Tibial nerve (tissue), 4 donors: ENCODE data around the gene VPS4A. TPM values are rescaled to one million over a fixed set of nuclear protein-coding genes. Genes with fewer than 3 reads are reported as not detected.

Experiments used
- DNase-seq, 2 donors: peaks; one replicate each; pipeline ENCODE4 v3.0.0-alpha.2; 2019; ENCODE audit warnings: low spot score in 2 of 2
- H3K27ac ChIP-seq, 4 donors: fragments of 200-600 bp; sonication (generic) in 3 of 4; one replicate each; pipeline ENCODE4 v1.5.1; 2017 to 2019; ENCODE audit warnings: mild to moderate bottlenecking in 1 of 4
- H3K27me3 ChIP-seq, 2 donors: fragments of 200-600 bp; sonication (generic) in 1 of 2; one replicate each; pipeline versions ENCODE4 v1.5.1 to v1.6.0; 2017 to 2019
- H3K36me3 ChIP-seq, 3 donors: fragments of 200-600 bp; sonication (generic); one replicate each; pipeline ENCODE4 v1.5.1; 2018 to 2019
- H3K4me1 ChIP-seq, 4 donors: fragments of 200-600 bp; sonication (generic) in 3 of 4; one replicate each; pipeline ENCODE4 v1.5.1; 2017 to 2019
- H3K4me3 ChIP-seq, 4 donors: fragments of 200-600 bp; sonication (generic) in 3 of 4; one replicate each; pipeline ENCODE4 v1.5.1; 2017 to 2019; ENCODE audit warnings: mild to moderate bottlenecking in 1 of 4, moderate library complexity in 1 of 4
- H3K9me3 ChIP-seq, 4 donors: fragments of 200-600 bp; sonication (generic) in 3 of 4; one replicate each; pipeline ENCODE4 v1.5.1; 2017 to 2019
- EP300 ChIP-seq, 2 donors: sonication (generic); formaldehyde crosslinking; IDR thresholded peaks; one replicate each; pipeline ENCODE4 v1.6.1; 2017; ENCODE audit warnings: antibody characterized with exemption in 2 of 2, mild to moderate bottlenecking in 1 of 2
- POLR2A ChIP-seq, 2 donors: fragments of 450-650 bp; IDR thresholded peaks; one replicate each; pipeline ENCODE4 v1.6.1; 2017; ENCODE audit warnings: antibody characterized with exemption in 2 of 2, mild to moderate bottlenecking in 2 of 2, moderate library complexity in 2 of 2
- WGBS, 2 donors: methylation state at CpG; one replicate each; pipeline ENCODE4 v1.1.5; 2018; 5-methylcytosine and 5-hydroxymethylcytosine counted together
- total RNA-seq, 4 donors: library from RNA; depleted of rRNA; stranded (reverse); fragments of >200 nt; gene quantifications; one replicate each; pipeline ENCODE4 v1.1.0, GENCODE V29; 2016
- TF ChIP-seq, protein P1 (sequence below), 5 experiments: fragments of 200-600 bp in 3 of 5; fragments of 450-650 bp in 2 of 5; sonication (generic) in 3 of 5; IDR thresholded peaks; one replicate each; pipeline ENCODE4 v1.5.1; 2016 to 2019; ENCODE audit warnings: antibody characterized with exemption in 5 of 5, mild to moderate bottlenecking in 3 of 5, moderate library complexity in 2 of 5

VPS4A gene
- total RNA-seq, 4 donors from 2014 or later = 35.4 to 47.2 (median 43.5) TPM

DNA sequence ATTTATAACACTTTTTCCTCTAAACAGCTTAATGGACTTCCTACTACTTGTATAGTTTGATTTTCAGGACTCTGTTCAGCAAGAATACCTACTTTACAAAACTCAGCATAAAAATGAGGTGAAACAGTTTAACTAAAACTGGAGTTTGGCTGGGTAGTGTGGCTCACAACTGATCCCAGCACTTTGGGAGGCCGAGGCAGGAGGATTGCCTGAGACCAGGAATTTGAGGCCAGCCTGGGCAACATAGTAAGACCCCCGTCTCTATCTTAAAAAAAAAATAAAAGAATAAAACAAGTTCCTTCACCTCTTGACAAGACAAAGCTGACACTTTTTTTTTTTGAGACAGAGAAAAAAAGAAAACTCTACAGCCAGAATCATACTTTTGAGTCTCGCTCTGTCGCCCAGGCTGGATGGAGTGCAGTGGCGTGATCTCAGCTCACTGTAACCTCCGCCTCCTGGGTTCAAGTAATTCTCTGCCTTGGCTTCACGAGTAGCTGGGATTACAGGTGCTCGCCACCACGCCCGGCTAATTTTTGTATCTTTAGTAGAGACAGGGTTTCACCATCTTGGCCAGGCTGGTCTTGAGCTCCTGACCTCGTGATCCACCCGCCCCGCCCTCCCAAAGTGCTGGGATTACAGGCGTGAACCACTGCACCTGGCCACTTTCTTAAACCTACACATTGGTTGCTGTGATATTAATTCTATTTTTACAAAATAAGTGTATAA is 16.6 kb downstream of the VPS4A start:
- DNase-seq = no peak
- H3K27me3 ChIP-seq = no peaks in the 10 kb centered on the region
- H3K9me3 ChIP-seq = no peaks in the 10 kb centered on the region
- peaks cover 7 to 59% (median 17%) of the 10 kb centered on the region in 4 donors for H3K4me1 ChIP-seq
- H3K4me3 ChIP-seq = no peak overlapping the region
- WGBS, 2 donors = 91 to 92% methylated on average over 14 of the region's 14 CpGs
- TF ChIP-seq EP300 (IDR thresholded peaks at IDR 0.05) = no peak
- TF ChIP-seq, protein P1, sequence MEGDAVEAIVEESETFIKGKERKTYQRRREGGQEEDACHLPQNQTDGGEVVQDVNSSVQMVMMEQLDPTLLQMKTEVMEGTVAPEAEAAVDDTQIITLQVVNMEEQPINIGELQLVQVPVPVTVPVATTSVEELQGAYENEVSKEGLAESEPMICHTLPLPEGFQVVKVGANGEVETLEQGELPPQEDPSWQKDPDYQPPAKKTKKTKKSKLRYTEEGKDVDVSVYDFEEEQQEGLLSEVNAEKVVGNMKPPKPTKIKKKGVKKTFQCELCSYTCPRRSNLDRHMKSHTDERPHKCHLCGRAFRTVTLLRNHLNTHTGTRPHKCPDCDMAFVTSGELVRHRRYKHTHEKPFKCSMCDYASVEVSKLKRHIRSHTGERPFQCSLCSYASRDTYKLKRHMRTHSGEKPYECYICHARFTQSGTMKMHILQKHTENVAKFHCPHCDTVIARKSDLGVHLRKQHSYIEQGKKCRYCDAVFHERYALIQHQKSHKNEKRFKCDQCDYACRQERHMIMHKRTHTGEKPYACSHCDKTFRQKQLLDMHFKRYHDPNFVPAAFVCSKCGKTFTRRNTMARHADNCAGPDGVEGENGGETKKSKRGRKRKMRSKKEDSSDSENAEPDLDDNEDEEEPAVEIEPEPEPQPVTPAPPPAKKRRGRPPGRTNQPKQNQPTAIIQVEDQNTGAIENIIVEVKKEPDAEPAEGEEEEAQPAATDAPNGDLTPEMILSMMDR (IDR thresholded peaks at IDR 0.05) = no peak
- TF ChIP-seq POLR2A (IDR thresholded peaks at IDR 0.05) = no peak
- H3K27ac ChIP-seq = no peak overlapping the region
- peaks cover 2 to 73% (median 6%) of the 10 kb centered on the region in 3 donors for H3K36me3 ChIP-seq

DNA sequence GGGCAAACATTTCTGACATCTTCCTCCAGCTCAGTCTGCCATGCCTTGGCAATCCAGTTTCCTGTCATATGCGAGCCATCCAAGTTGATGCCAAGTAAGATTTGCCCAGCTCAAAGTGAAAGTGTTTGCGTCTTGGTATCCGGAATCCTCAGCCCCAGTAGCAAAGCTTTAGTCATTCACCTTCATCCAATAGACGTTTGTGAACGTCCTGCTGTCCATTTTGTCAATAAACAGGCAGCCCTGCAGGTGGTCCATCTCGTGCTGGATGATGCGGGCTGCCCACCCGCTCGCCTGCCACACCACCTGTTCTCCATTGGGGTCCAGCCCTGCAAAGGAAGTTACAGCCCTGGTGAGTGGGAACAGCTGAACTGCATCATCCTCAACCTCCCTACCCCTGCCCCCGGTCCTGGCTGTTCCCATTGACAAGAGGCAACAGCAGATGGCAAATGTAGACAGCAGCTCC is 17.7 kb downstream of the VPS4A start:
- TF ChIP-seq, protein P1 (IDR thresholded peaks at IDR 0.05) = no peak
- TF ChIP-seq POLR2A (IDR thresholded peaks at IDR 0.05) = no peak
- Histone ChIP-seq H3K27me3 (no peaks in the 10 kb centered on the region), H3K36me3 (peaks cover 0 to 73% (median 7%) of the 10 kb centered on the region in 3 donors), H3K9me3 (no peaks in the 10 kb centered on the region), H3K4me3 (peak overlapping the region in 2 of 4 donors; percentile 84 to 90), H3K27ac (no peak overlapping the region), H3K4me1 (peaks cover 7 to 66% (median 17%) of the 10 kb centered on the region in 4 donors)
- no peak for DNase-seq
- 52 to 72% methylated on average over 10 of the region's 10 CpGs for WGBS, 2 donors

DNA sequence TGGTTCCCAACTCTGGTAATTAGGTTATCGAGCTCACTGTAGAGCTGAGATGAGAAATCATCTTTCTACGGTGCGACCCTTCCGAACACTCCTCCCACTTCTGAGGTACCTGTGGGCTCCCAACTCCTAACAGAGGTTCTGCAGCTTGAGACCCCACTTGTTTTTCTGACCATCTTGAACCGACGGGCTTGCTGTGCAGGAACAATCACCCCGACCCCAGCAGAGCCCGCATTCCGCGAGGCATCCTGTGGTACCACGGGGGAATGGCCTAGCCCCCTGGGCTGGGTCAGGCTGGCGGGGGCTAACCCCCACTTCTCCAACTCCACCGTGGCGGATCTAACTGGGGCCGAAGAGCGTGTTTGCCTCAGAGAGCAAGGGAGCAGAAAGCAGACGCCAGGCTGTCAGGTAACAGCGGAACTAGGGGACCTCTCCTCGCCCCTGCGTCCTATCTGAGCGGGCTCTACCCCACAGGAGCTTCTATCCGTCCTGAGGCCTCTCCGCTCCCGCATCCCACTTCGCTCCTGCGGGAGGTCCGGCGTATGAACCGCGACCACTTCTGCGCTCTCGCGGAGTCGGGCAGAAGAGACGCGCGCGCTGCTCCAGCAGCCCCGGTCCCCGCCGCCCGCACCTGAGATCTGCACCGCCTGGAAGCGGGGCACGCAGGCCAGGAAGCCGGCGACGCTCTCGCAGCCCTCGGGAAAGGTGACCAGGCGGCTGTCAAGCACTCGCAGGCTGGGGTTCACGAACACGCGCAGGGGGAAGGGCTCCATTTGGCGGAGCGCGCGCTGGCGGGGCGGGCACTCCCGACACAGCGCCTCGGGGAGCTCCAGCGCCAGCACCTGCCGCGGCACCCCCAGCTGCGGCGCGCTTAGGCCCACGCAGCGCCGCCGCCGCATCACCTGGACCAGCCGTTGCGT is 18.5 kb downstream of the VPS4A start:
- DNase-seq = no peak
- no peak for TF ChIP-seq POLR2A (IDR thresholded peaks at IDR 0.05)
- no peak for TF ChIP-seq EP300 (IDR thresholded peaks at IDR 0.05)
- TF ChIP-seq, protein P1 (IDR thresholded peaks at IDR 0.05) = no peak
- peaks cover 7 to 66% (median 17%) of the 10 kb centered on the region in 4 donors for H3K4me1 ChIP-seq

DNA sequence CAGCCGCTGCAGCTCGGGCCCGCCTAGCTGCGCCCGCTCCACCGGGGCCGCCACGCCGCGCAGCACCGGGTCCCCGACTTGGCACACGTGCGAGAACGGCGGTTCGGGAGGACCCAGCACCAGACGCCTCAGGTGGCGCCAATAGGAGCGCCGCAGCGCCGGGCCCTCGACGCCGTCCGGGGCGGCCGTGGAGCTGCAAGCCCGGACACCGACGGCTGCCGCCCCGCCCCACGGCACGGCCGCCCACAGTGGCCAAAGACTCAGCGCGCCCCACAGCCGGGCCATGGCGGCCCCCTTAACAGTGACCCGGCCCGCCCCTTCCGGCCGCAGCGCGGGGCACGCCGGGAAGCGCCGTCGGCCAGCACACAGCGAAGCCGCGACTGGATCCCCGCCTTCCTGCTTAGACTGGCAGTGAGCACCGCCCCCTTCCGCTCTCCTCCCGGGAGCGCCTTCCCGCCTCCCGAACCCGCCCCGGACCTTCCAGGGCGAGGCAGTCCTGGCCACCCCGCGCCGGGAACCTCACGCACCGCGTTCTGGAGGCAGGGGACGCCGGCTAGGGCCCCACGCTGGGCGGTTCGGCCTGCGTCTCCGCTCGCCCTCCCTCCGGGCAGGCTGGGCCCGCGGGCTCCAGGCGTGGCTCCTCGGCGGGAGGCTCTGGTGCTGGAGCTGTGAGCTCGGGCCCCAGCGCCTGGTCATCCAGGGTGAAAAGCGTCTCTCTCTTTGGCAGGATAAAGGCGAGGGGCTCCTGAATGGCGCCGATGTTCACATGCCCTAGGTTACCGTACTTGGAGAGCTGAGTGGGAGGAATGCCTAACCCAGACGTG is 19.3 kb downstream of the VPS4A start, which contains the start of gene PDF:
PDF (minus strand) TSS at position 303 of the 824 bp plus-strand sequence; CDS start at position 285, 18 bp downstream.
- 0 to 1% methylated on average over 8 to 32 of the region's 93 CpGs for WGBS, 2 donors
- H3K4me3 ChIP-seq = peak within 1 kb of the TSS; percentile 52 to 90 (median 86)
- peak; percentile 57 to 92 for TF ChIP-seq EP300 (IDR thresholded peaks at IDR 0.05)
- TF ChIP-seq, protein P1 (IDR thresholded peaks at IDR 0.05) = peak in 2 of 5 experiments; percentile 16 to 52
- TF ChIP-seq POLR2A (IDR thresholded peaks at IDR 0.05) = peak; percentile 50 to 57
- H3K9me3 ChIP-seq = no peaks in the 10 kb centered on the region
- H3K4me1 ChIP-seq = peaks cover 7 to 65% (median 17%) of the 10 kb centered on the region in 4 donors
- peak; percentile 83 to 87 for DNase-seq
- peaks cover 0 to 73% (median 13%) of the 10 kb centered on the region in 3 donors for H3K36me3 ChIP-seq
- peak within 1 kb of the TSS; percentile 75 to 95 (median 90) for H3K27ac ChIP-seq
- H3K27me3 ChIP-seq = no peaks in the 10 kb centered on the region

More for the DNA sequence above, 18.5 kb downstream of the VPS4A start:
- Histone ChIP-seq H3K27me3 (no peaks in the 10 kb centered on the region), H3K27ac (peak overlapping the region in 2 of 4 donors; percentile 89 to 92), H3K4me3 (peak overlapping the region; percentile 52 to 90 (median 76)), H3K36me3 (peaks cover 0 to 73% (median 10%) of the 10 kb centered on the region in 3 donors), H3K9me3 (no peaks in the 10 kb centered on the region)
- 14 to 21% methylated on average over 17 to 29 of the region's 77 CpGs for WGBS, 2 donors
